Measurements from ENCODE around the gene AP4E1.

- TF ChIP-seq, protein P1, sequence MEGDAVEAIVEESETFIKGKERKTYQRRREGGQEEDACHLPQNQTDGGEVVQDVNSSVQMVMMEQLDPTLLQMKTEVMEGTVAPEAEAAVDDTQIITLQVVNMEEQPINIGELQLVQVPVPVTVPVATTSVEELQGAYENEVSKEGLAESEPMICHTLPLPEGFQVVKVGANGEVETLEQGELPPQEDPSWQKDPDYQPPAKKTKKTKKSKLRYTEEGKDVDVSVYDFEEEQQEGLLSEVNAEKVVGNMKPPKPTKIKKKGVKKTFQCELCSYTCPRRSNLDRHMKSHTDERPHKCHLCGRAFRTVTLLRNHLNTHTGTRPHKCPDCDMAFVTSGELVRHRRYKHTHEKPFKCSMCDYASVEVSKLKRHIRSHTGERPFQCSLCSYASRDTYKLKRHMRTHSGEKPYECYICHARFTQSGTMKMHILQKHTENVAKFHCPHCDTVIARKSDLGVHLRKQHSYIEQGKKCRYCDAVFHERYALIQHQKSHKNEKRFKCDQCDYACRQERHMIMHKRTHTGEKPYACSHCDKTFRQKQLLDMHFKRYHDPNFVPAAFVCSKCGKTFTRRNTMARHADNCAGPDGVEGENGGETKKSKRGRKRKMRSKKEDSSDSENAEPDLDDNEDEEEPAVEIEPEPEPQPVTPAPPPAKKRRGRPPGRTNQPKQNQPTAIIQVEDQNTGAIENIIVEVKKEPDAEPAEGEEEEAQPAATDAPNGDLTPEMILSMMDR (IDR thresholded peaks at IDR 0.05 in 2 of 3, conservative IDR thresholded peaks at IDR 0.05 in 1 of 3; ENCODE audit: borderline replicate concordance in 1 of 3, insufficient read depth in 1 of 3, low read depth in 2 of 3, low read length in 2 of 3): no peak
- no peak for TF ChIP-seq EZH2 (IDR thresholded peaks at IDR 0.05)
- TF ChIP-seq POLR2A (IDR thresholded peaks at IDR 0.05; ENCODE audit: borderline replicate concordance, extremely low read depth, insufficient read depth, insufficient read length): no peak
- TF ChIP-seq, protein P2, sequence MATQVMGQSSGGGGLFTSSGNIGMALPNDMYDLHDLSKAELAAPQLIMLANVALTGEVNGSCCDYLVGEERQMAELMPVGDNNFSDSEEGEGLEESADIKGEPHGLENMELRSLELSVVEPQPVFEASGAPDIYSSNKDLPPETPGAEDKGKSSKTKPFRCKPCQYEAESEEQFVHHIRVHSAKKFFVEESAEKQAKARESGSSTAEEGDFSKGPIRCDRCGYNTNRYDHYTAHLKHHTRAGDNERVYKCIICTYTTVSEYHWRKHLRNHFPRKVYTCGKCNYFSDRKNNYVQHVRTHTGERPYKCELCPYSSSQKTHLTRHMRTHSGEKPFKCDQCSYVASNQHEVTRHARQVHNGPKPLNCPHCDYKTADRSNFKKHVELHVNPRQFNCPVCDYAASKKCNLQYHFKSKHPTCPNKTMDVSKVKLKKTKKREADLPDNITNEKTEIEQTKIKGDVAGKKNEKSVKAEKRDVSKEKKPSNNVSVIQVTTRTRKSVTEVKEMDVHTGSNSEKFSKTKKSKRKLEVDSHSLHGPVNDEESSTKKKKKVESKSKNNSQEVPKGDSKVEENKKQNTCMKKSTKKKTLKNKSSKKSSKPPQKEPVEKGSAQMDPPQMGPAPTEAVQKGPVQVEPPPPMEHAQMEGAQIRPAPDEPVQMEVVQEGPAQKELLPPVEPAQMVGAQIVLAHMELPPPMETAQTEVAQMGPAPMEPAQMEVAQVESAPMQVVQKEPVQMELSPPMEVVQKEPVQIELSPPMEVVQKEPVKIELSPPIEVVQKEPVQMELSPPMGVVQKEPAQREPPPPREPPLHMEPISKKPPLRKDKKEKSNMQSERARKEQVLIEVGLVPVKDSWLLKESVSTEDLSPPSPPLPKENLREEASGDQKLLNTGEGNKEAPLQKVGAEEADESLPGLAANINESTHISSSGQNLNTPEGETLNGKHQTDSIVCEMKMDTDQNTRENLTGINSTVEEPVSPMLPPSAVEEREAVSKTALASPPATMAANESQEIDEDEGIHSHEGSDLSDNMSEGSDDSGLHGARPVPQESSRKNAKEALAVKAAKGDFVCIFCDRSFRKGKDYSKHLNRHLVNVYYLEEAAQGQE (IDR thresholded peaks at IDR 0.05; ENCODE audit: low read depth): no peak
- TF ChIP-seq ZNF274 (IDR thresholded peaks at IDR 0.05; ENCODE audit: low read depth, low read length): no peak
- no peak for TF ChIP-seq SP1 (IDR thresholded peaks at IDR 0.05; ENCODE audit: low read depth)
- TF ChIP-seq POLR2AphosphoS5 (IDR thresholded peaks at IDR 0.05; ENCODE audit: low read depth, low read length): no peak
Observed at GRCh38 chr15:51054535-51054934, 146.1 kb downstream of the AP4E1 start.
